Measurements from ENCODE around the gene ANKS1B. TPM values are rescaled to one million over a fixed set of nuclear protein-coding genes. Genes with fewer than 3 reads are reported as not detected.
A peak's percentile ranks its signal among the peaks of the same experiment; 100 is the strongest.

ANKS1B gene
- total RNA-seq, 4 donors from 2014 or later: 16.6 to 62.6 (median 40.2) TPM

- intact Hi-C loops (cut with DNase I; ENCODE audit: low total_unique reads): no loop called here
- TF ChIP-seq CTCF (IDR thresholded peaks at IDR 0.05): no peak
- no peak for TF ChIP-seq POLR2A (IDR thresholded peaks at IDR 0.05)
- no peak overlapping the region for H3K27ac ChIP-seq
- no peak overlapping the region for H3K4me3 ChIP-seq
- no peak for DNase-seq
- no peaks in the 10 kb centered on the region for H3K36me3 ChIP-seq
- no peaks in the 10 kb centered on the region for H3K27me3 ChIP-seq
- no peaks in the 10 kb centered on the region for H3K9me3 ChIP-seq
- H3K4me1 ChIP-seq: no peaks in the 10 kb centered on the region
These were observed 1270.3 kb downstream of the ANKS1B start for GRCh38 chr12:98714426-98714825.

- Histone ChIP-seq H3K4me3 (no peak overlapping the region), H3K9me3 (no peaks in the 10 kb centered on the region), H3K27ac (no peak overlapping the region), H3K36me3 (no peaks in the 10 kb centered on the region), H3K4me1 (no peaks in the 10 kb centered on the region), H3K27me3 (no peaks in the 10 kb centered on the region)
- no peak for DNase-seq
- no peak for TF ChIP-seq POLR2A (IDR thresholded peaks at IDR 0.05)
- no peak for TF ChIP-seq CTCF (IDR thresholded peaks at IDR 0.05)
- intact Hi-C loops (cut with DNase I; ENCODE audit: low total_unique reads): no loop called here
These were observed 1275.7 kb downstream of the ANKS1B start for GRCh38 chr12:98709022-98709421.

- Histone ChIP-seq H3K27ac (no peak overlapping the region), H3K27me3 (no peaks in the 10 kb centered on the region), H3K4me3 (no peak overlapping the region), H3K9me3 (no peaks in the 10 kb centered on the region), H3K4me1 (no peaks in the 10 kb centered on the region), H3K36me3 (no peaks in the 10 kb centered on the region)
- no peak for DNase-seq
- intact Hi-C loops (cut with DNase I; ENCODE audit: low total_unique reads): no loop called here
- no peak for TF ChIP-seq POLR2A (IDR thresholded peaks at IDR 0.05)
- TF ChIP-seq CTCF (IDR thresholded peaks at IDR 0.05): no peak
These were observed 1283.6 kb downstream of the ANKS1B start for GRCh38 chr12:98701166-98701565.

- H3K9me3 ChIP-seq: no peaks in the 10 kb centered on the region
- H3K27ac ChIP-seq: peak overlapping the region; percentile 2 to 15
- no peak for DNase-seq
- no peak for TF ChIP-seq CTCF (IDR thresholded peaks at IDR 0.05)
- no peak for TF ChIP-seq POLR2A (IDR thresholded peaks at IDR 0.05)
- no peak overlapping the region for H3K4me3 ChIP-seq
- intact Hi-C loops (cut with DNase I; ENCODE audit: low total_unique reads): no loop called here
- H3K4me1 ChIP-seq: no peaks in the 10 kb centered on the region
- H3K27me3 ChIP-seq: no peaks in the 10 kb centered on the region
- no peaks in the 10 kb centered on the region for H3K36me3 ChIP-seq
These were observed 1285.2 kb downstream of the ANKS1B start for GRCh38 chr12:98699586-98699985.

GRCh38 chr12:98698603-98699463, 1285.9 kb downstream of the ANKS1B start:
- no peak for TF ChIP-seq POLR2A (IDR thresholded peaks at IDR 0.05)
- peak; percentile 44 to 52 (median 50) for TF ChIP-seq CTCF (IDR thresholded peaks at IDR 0.05)
- Histone ChIP-seq H3K27ac (peak overlapping the region in 1 of 2 donors; percentile 30), H3K4me1 (no peaks in the 10 kb centered on the region), H3K4me3 (no peak overlapping the region), H3K27me3 (no peaks in the 10 kb centered on the region), H3K9me3 (no peaks in the 10 kb centered on the region), H3K36me3 (no peaks in the 10 kb centered on the region)
- intact Hi-C loops (cut with DNase I; ENCODE audit: low total_unique reads): no loop called here
- peak; percentile 47 to 51 for DNase-seq
